Fibroblast of lung (primary cell): Measurements from ENCODE around the gene PRPF38A.

Source experiments
- EZH2 ChIP-seq: IDR thresholded peaks from 2 replicates; pipeline ENCODE4 v1.5.1; 2012; ENCODE audit warnings: low read length, control low read depth, mild to moderate bottlenecking; ENCODE audit errors: missing control alignments
- TF ChIP-seq, protein P1 (sequence below), 2 donors: IDR thresholded peaks in 1 of 2; conservative IDR thresholded peaks in 1 of 2; 1 replicate in 1 of 2; 2 replicates in 1 of 2; pipeline ENCODE4 v1.5.1; 2011 to 2012; ENCODE audit warnings: low read length in 2 of 2, control low read depth in 1 of 2, inconsistent platforms in 1 of 2, low read depth in 1 of 2, mild to moderate bottlenecking in 1 of 2

DNA sequence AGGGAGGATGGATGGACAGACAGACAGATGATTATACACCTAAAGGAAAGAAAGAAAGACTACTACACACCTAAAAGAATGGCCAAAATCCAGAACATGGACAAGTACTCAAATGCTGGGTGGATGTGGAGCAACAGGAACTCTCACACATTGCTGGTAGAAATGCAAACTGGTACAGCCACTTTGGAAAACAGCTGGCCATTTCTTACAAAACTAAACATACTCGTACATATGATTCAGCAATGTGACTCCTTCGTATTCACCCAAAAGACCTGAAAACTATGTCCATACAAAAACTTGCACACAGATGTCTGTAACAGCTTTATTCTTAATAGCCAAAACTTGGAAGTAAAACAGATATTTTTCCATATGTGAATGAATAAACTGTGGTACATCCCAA, 51.3 kb downstream of the PRPF38A start:
- TF ChIP-seq, protein P1, sequence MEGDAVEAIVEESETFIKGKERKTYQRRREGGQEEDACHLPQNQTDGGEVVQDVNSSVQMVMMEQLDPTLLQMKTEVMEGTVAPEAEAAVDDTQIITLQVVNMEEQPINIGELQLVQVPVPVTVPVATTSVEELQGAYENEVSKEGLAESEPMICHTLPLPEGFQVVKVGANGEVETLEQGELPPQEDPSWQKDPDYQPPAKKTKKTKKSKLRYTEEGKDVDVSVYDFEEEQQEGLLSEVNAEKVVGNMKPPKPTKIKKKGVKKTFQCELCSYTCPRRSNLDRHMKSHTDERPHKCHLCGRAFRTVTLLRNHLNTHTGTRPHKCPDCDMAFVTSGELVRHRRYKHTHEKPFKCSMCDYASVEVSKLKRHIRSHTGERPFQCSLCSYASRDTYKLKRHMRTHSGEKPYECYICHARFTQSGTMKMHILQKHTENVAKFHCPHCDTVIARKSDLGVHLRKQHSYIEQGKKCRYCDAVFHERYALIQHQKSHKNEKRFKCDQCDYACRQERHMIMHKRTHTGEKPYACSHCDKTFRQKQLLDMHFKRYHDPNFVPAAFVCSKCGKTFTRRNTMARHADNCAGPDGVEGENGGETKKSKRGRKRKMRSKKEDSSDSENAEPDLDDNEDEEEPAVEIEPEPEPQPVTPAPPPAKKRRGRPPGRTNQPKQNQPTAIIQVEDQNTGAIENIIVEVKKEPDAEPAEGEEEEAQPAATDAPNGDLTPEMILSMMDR (conservative IDR thresholded peaks at IDR 0.05 in 1 of 2, IDR thresholded peaks at IDR 0.05 in 1 of 2; ENCODE audit: low read depth in 1 of 2, low read length in 2 of 2), result no peak
- no peak for TF ChIP-seq EZH2
